Endothelial cell of umbilical vein (primary cell): Measurements from ENCODE around the gene CCND1. TPM values are rescaled to one million over a fixed set of nuclear protein-coding genes. Genes with fewer than 3 reads are reported as not detected.

Experiments used
- BruUV-seq: library from RNA; stranded (reverse); fragments of 400-500 nt; replicated peaks from 2 replicates; lab custom pipeline; 2021; lab: Mats Ljungman, UMichigan
- CTCF ChIA-PET: fragments of 300-600, 350-600 bp; sonication (Branson Sonifier 250); formaldehyde crosslinking; loops from one replicate; lab custom pipeline; 2021; ENCODE audit warnings: antibody characterized with exemption, inconsistent platforms; lab: Charles Lee
- POLR2A ChIA-PET: fragments of 300-600, 350-600 bp; sonication (Branson Sonifier 250); formaldehyde crosslinking; loops from one replicate; lab custom pipeline; 2021; ENCODE audit warnings: antibody characterized with exemption, inconsistent platforms; lab: Charles Lee
- DNase-seq: peaks from one replicate; pipeline ENCODE4 v3.0.0-alpha.2; 2011; ENCODE audit warnings: low read depth, low spot score
- FAIRE-seq: peaks from 2 replicates; lab custom pipeline; 2011; peaks lifted over from hg19 to GRCh38; lab: Jason Lieb, UNC
- H2AFZ ChIP-seq: 2 replicates; pipeline ENCODE4 v1.6.0; 2012; ENCODE audit warnings: low read depth, low read length, control low read depth, inconsistent platforms
- H3K27ac ChIP-seq: 2 replicates; pipeline ENCODE4 v1.5.1; 2011; ENCODE audit warnings: low read depth, mild to moderate bottlenecking, control low read depth, low read length, moderate library complexity; ENCODE audit not compliant: insufficient read depth
- H3K27me3 ChIP-seq, 2 experiments: 2 replicates each; pipeline versions ENCODE4 v1.6.0 to v1.6.1; 2011; ENCODE audit warnings: low read length in 2 of 2, mixed read lengths in 1 of 2; ENCODE audit not compliant: control insufficient read depth in 2 of 2, insufficient read depth in 2 of 2
- H3K36me3 ChIP-seq, 2 experiments: 2 replicates in 1 of 2; 3 replicates in 1 of 2; pipeline ENCODE4 v1.5.1; 2011; ENCODE audit warnings: low read length in 2 of 2, mild to moderate bottlenecking in 1 of 2, moderate library complexity in 1 of 2; ENCODE audit not compliant: control insufficient read depth in 2 of 2, insufficient read depth in 2 of 2; ENCODE audit errors: extremely low read depth in 1 of 2
- H3K4me1 ChIP-seq: 3 replicates; pipeline ENCODE4 v1.5.1; 2011; ENCODE audit warnings: mild to moderate bottlenecking, low read length; ENCODE audit not compliant: control insufficient read depth, insufficient read depth; ENCODE audit errors: extremely low read depth
- H3K4me2 ChIP-seq: 2 replicates; pipeline ENCODE4 v1.6.1; 2011; ENCODE audit warnings: low read length, control low read depth, mixed read lengths; ENCODE audit not compliant: insufficient read depth
- H3K4me3 ChIP-seq, 3 experiments: fragments of 200-600 bp in 1 of 3; sonication (generic), shearing (Covaris generic) in 1 of 3; replicated peaks in 1 of 3; 2 replicates each; pipeline ENCODE4 v1.5.1; 2011 to 2016; ENCODE audit warnings: control low read depth in 3 of 3, low read length in 3 of 3, mild to moderate bottlenecking in 2 of 3, inconsistent platforms in 1 of 3, low read depth in 1 of 3, moderate library complexity in 1 of 3; ENCODE audit not compliant: insufficient read depth in 1 of 3
- H3K79me2 ChIP-seq: 2 replicates; pipeline ENCODE4 v1.6.0; 2012; ENCODE audit warnings: low read length, inconsistent platforms; ENCODE audit not compliant: control insufficient read depth, insufficient read depth
- H3K9ac ChIP-seq: replicated peaks from 2 replicates; pipeline ENCODE3; 2011; ENCODE audit warnings: low read length, control low read depth; ENCODE audit not compliant: insufficient read depth; ENCODE audit errors: extremely low read depth
- H3K9me1 ChIP-seq: replicated peaks from 3 replicates; pipeline ENCODE4 v1.6.0; 2011; ENCODE audit warnings: mild to moderate bottlenecking, low read length; ENCODE audit not compliant: control insufficient read depth, insufficient read depth; ENCODE audit errors: extremely low read depth
- H3K9me3 ChIP-seq: replicated peaks from 2 replicates; pipeline ENCODE4 v1.5.1; 2012; ENCODE audit warnings: low read length, inconsistent platforms; ENCODE audit not compliant: control insufficient read depth, insufficient read depth
- H4K20me1 ChIP-seq: replicated peaks from 2 replicates; pipeline ENCODE3; 2011; ENCODE audit warnings: mild to moderate bottlenecking, low read length; ENCODE audit not compliant: control insufficient read depth, insufficient read depth; ENCODE audit errors: extremely low read depth
- CTCF ChIP-seq, 2 donors: IDR thresholded peaks; 1 replicate in 1 of 2; 2 replicates in 1 of 2; pipeline ENCODE4 v1.5.1; 2011; ENCODE audit warnings: low read length in 2 of 2, mild to moderate bottlenecking in 2 of 2, moderate library complexity in 2 of 2, control low read depth in 1 of 2, inconsistent platforms in 1 of 2, low read depth in 1 of 2; ENCODE audit not compliant: insufficient read depth in 1 of 2; ENCODE audit errors: extremely low read depth in 1 of 2
- EZH2 ChIP-seq: IDR thresholded peaks from 2 replicates; pipeline ENCODE4 v1.6.1; 2012; ENCODE audit warnings: borderline replicate concordance, low read depth, mild to moderate bottlenecking, moderate library complexity, low read length, inconsistent platforms; ENCODE audit not compliant: severe bottlenecking
- FOS ChIP-seq: IDR thresholded peaks from 2 replicates; pipeline ENCODE4 v1.6.1; 2011; ENCODE audit warnings: mild to moderate bottlenecking, low read length, moderate library complexity, borderline replicate concordance; ENCODE audit not compliant: insufficient read depth
- GATA2 ChIP-seq: IDR thresholded peaks from 2 replicates; pipeline ENCODE4 v1.7.0; 2011; ENCODE audit warnings: low read depth, mild to moderate bottlenecking, moderate library complexity, mixed read lengths, low read length; ENCODE audit not compliant: insufficient read length, insufficient read depth
- JUN ChIP-seq: IDR thresholded peaks from 2 replicates; pipeline ENCODE4 v1.6.1; 2011; ENCODE audit warnings: borderline replicate concordance, low read depth; ENCODE audit not compliant: insufficient read length, insufficient read depth
- MAX ChIP-seq: IDR thresholded peaks from 2 replicates; pipeline ENCODE4 v1.6.1; 2011; ENCODE audit not compliant: insufficient read depth, insufficient read length
- MYC ChIP-seq: IDR thresholded peaks from one replicate; pipeline ENCODE4 v1.6.1; 2011; ENCODE audit warnings: mild to moderate bottlenecking, low read depth, low read length
- POLR2A ChIP-seq: IDR thresholded peaks from 2 replicates; pipeline ENCODE4 v1.6.1; 2012; ENCODE audit warnings: low read depth, mild to moderate bottlenecking, control low read depth, low read length
- POLR2AphosphoS5 ChIP-seq: IDR thresholded peaks from 2 replicates; pipeline ENCODE4 v1.6.1; 2012; ENCODE audit warnings: low read depth, mild to moderate bottlenecking, control low read depth, low read length, moderate library complexity; ENCODE audit not compliant: insufficient read depth
- dilution Hi-C: fragments of 300-500 bp; cut with MboI; formaldehyde crosslinking; loops from one replicate; pipeline ENCODE4 v1.15.0; 2019; ENCODE audit warnings: low sequenced_read_pairs; ENCODE audit not compliant: extremely low pct_ligation_motif_present
- intact Hi-C: fragments of 100-400 bp; cut with micrococcal nuclease; formaldehyde crosslinking; loops from one replicate; pipeline ENCODE4 v1.10.0; 2022
- polyA plus RNA-seq, 4 experiments: library from polyadenylated mRNA; depleted of rRNA in 3 of 4; stranded (reverse) in 3 of 4; unstranded in 1 of 4; fragments of >200 nt; gene quantifications; 2 replicates each; pipeline versions ENCODE4 v1.2.1 to v1.2.3, GENCODE V29; 2011 to 2012; ENCODE audit warnings: missing spikeins in 1 of 4
- total RNA-seq: library from RNA; stranded (reverse); gene quantifications from 2 replicates; pipeline ENCODE4 v1.2.3, GENCODE V29; 2021

CCND1 gene
- total and polyA plus RNA-seq, 2 donors (not counting 3 experiments of a cell fraction or from before 2014, with no cell fraction given) = 98.7 to 370 TPM

- ChIA-PET CTCF (no interaction called here), POLR2A (no interaction called here)
- Histone ChIP-seq H3K36me3 (no peaks in the 10 kb centered on the region), H3K27ac (no peak overlapping the region), H2AFZ (no peak overlapping the region), H3K27me3 (no peaks in the 10 kb centered on the region), H3K9ac (no peak overlapping the region), H3K4me1 (peaks cover 9% of the 10 kb centered on the region), H4K20me1 (no peaks in the 10 kb centered on the region), H3K9me3 (no peaks in the 10 kb centered on the region), H3K4me3 (no peak overlapping the region), H3K4me2 (no peak overlapping the region), H3K9me1 (no peaks in the 10 kb centered on the region), H3K79me2 (no peaks in the 10 kb centered on the region)
- no TSS peak for BruUV-seq
- TF ChIP-seq GATA2 = no peak
- TF ChIP-seq JUN = no peak
- TF ChIP-seq POLR2A = no peak
- TF ChIP-seq FOS = no peak
- TF ChIP-seq CTCF (IDR thresholded peaks at IDR 0.05; ENCODE audit: extremely low read depth in 1 of 2, insufficient read depth in 1 of 2, low read depth in 1 of 2, low read length in 2 of 2) = no peak
- no peak for TF ChIP-seq EZH2
- TF ChIP-seq POLR2AphosphoS5 = no peak
- TF ChIP-seq MYC = no peak
- no peak for TF ChIP-seq MAX
- FAIRE-seq = no peak
- no peak for DNase-seq
- dilution Hi-C loops = no loop called here
- intact Hi-C loops = no loop called here
These were observed 8.1 kb upstream of the CCND1 start for GRCh38 chr11:69632900-69633299.
